H1 (cell line): Measurements from ENCODE around the gene KCTD3. TPM values are rescaled to one million over a fixed set of nuclear protein-coding genes. Genes with fewer than 3 reads are reported as not detected.

Experiments used
- CTCF ChIA-PET: fragments of 300-600 bp; sonication (Branson Sonifier 250); formaldehyde crosslinking; loops from one replicate; lab custom pipeline; 2021; ENCODE audit not compliant: partially characterized antibody; lab: Charles Lee
- POLR2A ChIA-PET: fragments of 300-600 bp; sonication (Branson Sonifier 250); formaldehyde crosslinking; loops from one replicate; lab custom pipeline; 2021; ENCODE audit warnings: inconsistent platforms; ENCODE audit not compliant: partially characterized antibody; lab: Charles Lee
- DNase-seq, 2 experiments: peaks; one replicate each; pipeline versions ENCODE4 v3.0.0 to v3.0.0-alpha.2; 2010 to 2022; ENCODE audit warnings: low spot score in 2 of 2, low read depth in 1 of 2, mixed read lengths in 1 of 2
- FAIRE-seq: peaks from 2 replicates; lab custom pipeline; 2011; peaks lifted over from hg19 to GRCh38; lab: Jason Lieb, UNC
- H2AFZ ChIP-seq: 2 replicates; pipeline ENCODE4 v1.8.1; 2012; ENCODE audit warnings: low read length, inconsistent platforms
- H2AK5ac ChIP-seq: 2 replicates; pipeline ENCODE4 v1.6.1; 2013; ENCODE audit warnings: low read depth, low read length
- H2BK120ac ChIP-seq: replicated peaks from 2 replicates; pipeline ENCODE3; 2013; ENCODE audit warnings: low read depth, low read length, inconsistent platforms
- H2BK12ac ChIP-seq: 2 replicates; pipeline ENCODE4 v1.6.1; 2013; ENCODE audit warnings: low read depth, low read length
- H2BK15ac ChIP-seq: 2 replicates; pipeline ENCODE4 v1.6.1; 2013; ENCODE audit warnings: low read length
- H2BK20ac ChIP-seq: 2 replicates; pipeline ENCODE4 v1.6.1; 2013; ENCODE audit warnings: low read length
- H2BK5ac ChIP-seq: 2 replicates; pipeline ENCODE4 v1.6.1; 2013; ENCODE audit warnings: low read depth, low read length
- H3K14ac ChIP-seq: 2 replicates; pipeline ENCODE4 v1.6.1; 2013; ENCODE audit warnings: inconsistent platforms; ENCODE audit not compliant: insufficient read length
- H3K18ac ChIP-seq: 2 replicates; pipeline ENCODE4 v1.6.1; 2013; ENCODE audit warnings: low read length; ENCODE audit errors: extremely low read depth
- H3K23ac ChIP-seq: 2 replicates; pipeline ENCODE4 v1.6.1; 2013; ENCODE audit warnings: inconsistent platforms; ENCODE audit not compliant: insufficient read length
- H3K23me2 ChIP-seq: 2 replicates; pipeline ENCODE4 v1.6.1; 2013; ENCODE audit warnings: low read depth, low read length
- H3K27ac ChIP-seq: 2 replicates; pipeline ENCODE4 v1.6.1; 2011; ENCODE audit warnings: low read depth, low read length, inconsistent platforms
- H3K27me3 ChIP-seq, 4 experiments: replicated peaks in 1 of 4; 1 replicate in 1 of 4; 2 replicates in 3 of 4; pipeline versions ENCODE4 v1.6.1 to v1.8.1; 2011 to 2013; ENCODE audit warnings: low read length in 3 of 4, mild to moderate bottlenecking in 3 of 4, inconsistent platforms in 2 of 4, mixed read lengths in 2 of 4, moderate library complexity in 1 of 4; ENCODE audit not compliant: control insufficient read depth in 3 of 4, insufficient read depth in 3 of 4; ENCODE audit errors: extremely low read depth in 1 of 4
- H3K36me3 ChIP-seq, 4 experiments: 2 replicates each; pipeline versions ENCODE4 v1.6.1 to v1.8.1; 2011 to 2013; ENCODE audit warnings: mild to moderate bottlenecking in 4 of 4, low read length in 3 of 4, moderate library complexity in 2 of 4, control low read depth in 1 of 4, inconsistent platforms in 1 of 4; ENCODE audit not compliant: insufficient read depth in 4 of 4, control insufficient read depth in 2 of 4
- H3K4ac ChIP-seq: replicated peaks from 2 replicates; pipeline ENCODE3; 2013; ENCODE audit warnings: low read length, low read depth, mixed read lengths, inconsistent platforms; ENCODE audit not compliant: insufficient read length
- H3K4me1 ChIP-seq, 4 experiments: replicated peaks in 1 of 4; 1 replicate in 1 of 4; 2 replicates in 3 of 4; pipeline versions ENCODE4 v1.6.1 to v1.8.1; 2011 to 2013; ENCODE audit warnings: low read length in 3 of 4, inconsistent platforms in 2 of 4, mixed read lengths in 1 of 4; ENCODE audit not compliant: insufficient read depth in 4 of 4, control insufficient read depth in 3 of 4
- H3K4me2 ChIP-seq, 2 experiments: 2 replicates each; pipeline versions ENCODE4 v1.6.1 to v1.8.1; 2011 to 2013; ENCODE audit warnings: low read depth in 2 of 2, low read length in 2 of 2, control low read depth in 1 of 2, inconsistent platforms in 1 of 2, mild to moderate bottlenecking in 1 of 2; ENCODE audit not compliant: insufficient read depth in 1 of 2
- H3K4me3 ChIP-seq, 4 experiments: fragments of 200-600, 300-600 bp in 1 of 4; sonication (generic), shearing (Covaris generic), sonication (Bioruptor Twin) in 1 of 4; 2 replicates each; pipeline versions ENCODE4 v1.5.1 to v1.8.1; 2011 to 2016; ENCODE audit warnings: low read length in 4 of 4, low read depth in 3 of 4, control low read depth in 2 of 4, inconsistent platforms in 2 of 4, mild to moderate bottlenecking in 2 of 4, mixed read lengths in 1 of 4, moderate library complexity in 1 of 4; ENCODE audit not compliant: insufficient read depth in 2 of 4; ENCODE audit errors: extremely low read depth in 1 of 4
- H3K56ac ChIP-seq: replicated peaks from 2 replicates; pipeline ENCODE3; 2013; ENCODE audit warnings: low read depth, mild to moderate bottlenecking, mixed read lengths, low read length, inconsistent platforms; ENCODE audit not compliant: insufficient read length
- H3K79me1 ChIP-seq: 2 replicates; pipeline ENCODE4 v1.6.1; 2013; ENCODE audit warnings: low read depth, low read length, control low read depth
- H3K79me2 ChIP-seq, 2 experiments: 2 replicates each; pipeline versions ENCODE4 v1.6.1 to v1.8.1; 2012 to 2013; ENCODE audit warnings: low read length in 2 of 2, mild to moderate bottlenecking in 2 of 2, inconsistent platforms in 1 of 2; ENCODE audit not compliant: insufficient read depth in 2 of 2, control insufficient read depth in 1 of 2
- H3K9ac ChIP-seq, 4 experiments: replicated peaks in 1 of 4; 1 replicate in 1 of 4; 2 replicates in 3 of 4; pipeline versions ENCODE4 v1.6.1 to v1.8.1; 2011 to 2013; ENCODE audit warnings: low read depth in 3 of 4, low read length in 3 of 4, control low read depth in 2 of 4, mild to moderate bottlenecking in 2 of 4, moderate library complexity in 2 of 4, inconsistent platforms in 1 of 4; ENCODE audit errors: extremely low read depth in 1 of 4
- H3K9me3 ChIP-seq, 2 experiments: 2 replicates each; pipeline versions ENCODE4 v1.6.1 to v1.8.1; 2012 to 2013; ENCODE audit warnings: mild to moderate bottlenecking in 2 of 2, moderate library complexity in 2 of 2, control low read depth in 1 of 2, inconsistent platforms in 1 of 2, low read depth in 1 of 2, low read length in 1 of 2, mixed read lengths in 1 of 2; ENCODE audit not compliant: insufficient read depth in 2 of 2
- H4K20me1 ChIP-seq, 2 experiments: replicated peaks in 1 of 2; 2 replicates each; pipeline versions ENCODE3 to v1.8.1; 2011 to 2013; ENCODE audit warnings: inconsistent platforms in 2 of 2, low read length in 2 of 2, mild to moderate bottlenecking in 1 of 2; ENCODE audit not compliant: insufficient read depth in 2 of 2, control insufficient read depth in 1 of 2
- H4K5ac ChIP-seq: 2 replicates; pipeline ENCODE4 v1.6.1; 2013; ENCODE audit warnings: low read length, low read depth, mixed read lengths, inconsistent platforms; ENCODE audit not compliant: insufficient read length
- H4K8ac ChIP-seq: 2 replicates; pipeline ENCODE4 v1.8.0; 2013; ENCODE audit warnings: mild to moderate bottlenecking, moderate library complexity, low read length, inconsistent platforms; ENCODE audit not compliant: insufficient read depth; ENCODE audit errors: extremely low read depth
- H4K91ac ChIP-seq: replicated peaks from 2 replicates; pipeline ENCODE3; 2013; ENCODE audit warnings: low read length, mixed read lengths, inconsistent platforms; ENCODE audit not compliant: insufficient read length
- BACH1 ChIP-seq: IDR thresholded peaks from 2 replicates; pipeline ENCODE4 v1.6.1; 2012; ENCODE audit warnings: low read length, improper control_type of control experiment
- EP300 ChIP-seq, 2 experiments: IDR thresholded peaks; 1 replicate in 1 of 2; 2 replicates in 1 of 2; pipeline ENCODE4 v1.6.1; 2011 to 2012; ENCODE audit warnings: low read depth in 2 of 2, low read length in 2 of 2, mild to moderate bottlenecking in 2 of 2, borderline replicate concordance in 1 of 2, inconsistent platforms in 1 of 2, moderate library complexity in 1 of 2
- FOSL1 ChIP-seq: IDR thresholded peaks from 2 replicates; pipeline ENCODE4 v1.6.1; 2011; ENCODE audit warnings: mild to moderate bottlenecking, low read depth, low read length, moderate library complexity; ENCODE audit not compliant: insufficient read depth
- JUN ChIP-seq: IDR thresholded peaks from 2 replicates; pipeline ENCODE4 v1.6.1; 2011; ENCODE audit warnings: low read depth, mild to moderate bottlenecking, improper control_type of control experiment, low read length
- PHF8 ChIP-seq: fragments of 200-600 bp; sonication (generic); conservative IDR thresholded peaks from 2 replicates; pipeline ENCODE4 v1.7.1; 2012; ENCODE audit warnings: low read depth, mild to moderate bottlenecking, inconsistent platforms, low read length, moderate library complexity
- POLR2AphosphoS5 ChIP-seq: IDR thresholded peaks from 2 replicates; pipeline ENCODE4 v1.6.1; 2011; ENCODE audit warnings: low read depth, low read length
- SP4 ChIP-seq: IDR thresholded peaks from 2 replicates; pipeline ENCODE4 v1.6.1; 2012; ENCODE audit warnings: low read length, inconsistent platforms
- TAF1 ChIP-seq: IDR thresholded peaks from 2 replicates; pipeline ENCODE4 v1.6.1; 2011; ENCODE audit warnings: mild to moderate bottlenecking, low read depth, low read length
- TCF12 ChIP-seq: IDR thresholded peaks from 2 replicates; pipeline ENCODE4 v1.6.1; 2011; ENCODE audit warnings: low read depth, mild to moderate bottlenecking, low read length
- USF2 ChIP-seq: IDR thresholded peaks from 2 replicates; pipeline ENCODE4 v1.6.1; 2011; ENCODE audit warnings: low read length, improper control_type of control experiment
- ZNF274 ChIP-seq: IDR thresholded peaks from 2 replicates; pipeline ENCODE4 v1.7.0; 2012; ENCODE audit warnings: low read length, borderline replicate concordance; ENCODE audit errors: extremely low read depth
- WGBS, 2 experiments: shearing (Covaris generic) in 1 of 2; methylation state at CpG; one replicate each; pipeline versions ENCODE4 v1.1.6 to v1.1.7; 2013 to 2015; ENCODE audit warnings: low lambda C conversion rate in 2 of 2, mixed read lengths in 2 of 2, inconsistent platforms in 1 of 2, low coverage in 1 of 2, missing lambda C conversion rate in 1 of 2; ENCODE audit not compliant: insufficient replicate concordance in 2 of 2, insufficient coverage in 1 of 2, insufficient read length in 1 of 2; ENCODE audit errors: extremely low coverage in 1 of 2, missing lambda C conversion rate in 1 of 2; 5-methylcytosine and 5-hydroxymethylcytosine counted together
- polyA plus RNA-seq, 7 experiments: library from polyadenylated mRNA; depleted of rRNA in 3 of 7; stranded (reverse) in 5 of 7; unstranded in 2 of 7; fragments of >200 nt in 5 of 7; fragments of 200-250 nt in 2 of 7; gene quantifications; 1 replicate in 5 of 7; 2 replicates in 1 of 7; 4 replicates in 1 of 7; pipeline versions ENCODE4 v1.2.1 to v1.2.3, GENCODE V29; 2011 to 2013; ENCODE audit warnings: missing spikeins in 2 of 7, mixed read lengths in 2 of 7
- total RNA-seq: library from RNA; stranded (reverse); fragmentation: NEBNext Ultra II Directional; extraction: Animal tissue kit (Norgen Biotek cat#: 25700); gene quantifications from 2 replicates; pipeline ENCODE4 v1.2.1, GENCODE V29; 2021

KCTD3 gene
- total and polyA plus RNA-seq, 2 of the 8 experiments (the other 6 are each of a cell fraction or from before 2014, with no cell fraction given), result 43.0 to 55.6 TPM

- no peaks in the 10 kb centered on the region for H3K79me2 ChIP-seq
- H3K23me2 ChIP-seq, result no peaks in the 10 kb centered on the region
- H3K4me2 ChIP-seq, result no peak overlapping the region
- no peak overlapping the region for H2AK5ac ChIP-seq
- H3K4me1 ChIP-seq, result no peaks in the 10 kb centered on the region
- no peak overlapping the region for H2BK5ac ChIP-seq
- no peak overlapping the region for H4K5ac ChIP-seq
- no peak overlapping the region for H3K56ac ChIP-seq
- H4K91ac ChIP-seq, result no peak overlapping the region
- 90% methylated on average over 5 of the region's 5 CpGs; no CpG with 5 or more reads in 1 of the 2 experiments for WGBS, 2 experiments
- peaks cover 6 to 7% of the 10 kb centered on the region in 2 experiments; a peak in 3 of 4 replicates for H3K9me3 ChIP-seq
- no peaks in the 10 kb centered on the region for H3K79me1 ChIP-seq
- no peaks in the 10 kb centered on the region for H3K36me3 ChIP-seq
- H3K18ac ChIP-seq, result no peak overlapping the region
- no peaks in the 10 kb centered on the region for H4K20me1 ChIP-seq
- H3K4ac ChIP-seq, result no peak overlapping the region
- no peak overlapping the region for H4K8ac ChIP-seq
- H3K14ac ChIP-seq, result no peak overlapping the region
- H2BK12ac ChIP-seq, result no peak overlapping the region
- no peak overlapping the region for H3K9ac ChIP-seq
- H3K23ac ChIP-seq, result no peak overlapping the region
- no peak overlapping the region for H3K4me3 ChIP-seq
- DNase-seq (no peak), FAIRE-seq (no peak)
- ChIA-PET POLR2A (no interaction called here), CTCF (interaction anchor here (0.6 to 2.9 kb wide), 4 partner anchors 13 to 897 kb away, joined by 3 to 12 read pairs (median 3); no protein-coding TSS in a partner anchor)
- H2BK20ac ChIP-seq, result no peak overlapping the region
- no peak overlapping the region for H2BK15ac ChIP-seq
- no peak overlapping the region for H2AFZ ChIP-seq
- no peak overlapping the region for H2BK120ac ChIP-seq
- no peaks in the 10 kb centered on the region for H3K27me3 ChIP-seq
- H3K27ac ChIP-seq, result no peak overlapping the region
- TF ChIP-seq BACH1 (no peak), JUN (no peak), SP4 (no peak), POLR2AphosphoS5 (no peak), PHF8 (no peak), FOSL1 (no peak), ZNF274 (no peak), TCF12 (no peak), EP300 (IDR thresholded peaks at IDR 0.05; ENCODE audit: borderline replicate concordance in 1 of 2, low read depth in 2 of 2, low read length in 2 of 2) (no peak), USF2 (no peak), TAF1 (no peak)
Observed at GRCh38 chr1:215539803-215540570, 27.1 kb upstream of the KCTD3 start.
